D721Med (cell line): Measurements from ENCODE around the gene ANKS1B.

Experiments
- DNase-seq: peaks from one replicate; pipeline ENCODE4 v3.0.0; 2011; ENCODE audit warnings: low spot score; ENCODE audit not compliant: insufficient read length
- FAIRE-seq: peaks from 2 replicates; lab custom pipeline; 2011; peaks lifted over from hg19 to GRCh38; lab: Jason Lieb, UNC
- TF ChIP-seq, protein P1 (sequence below): IDR thresholded peaks from 2 replicates; pipeline ENCODE4 v1.5.1; 2012; ENCODE audit warnings: mild to moderate bottlenecking, control low read depth; ENCODE audit not compliant: insufficient read depth; ENCODE audit errors: missing control alignments

Gene ANKS1B

DNA sequence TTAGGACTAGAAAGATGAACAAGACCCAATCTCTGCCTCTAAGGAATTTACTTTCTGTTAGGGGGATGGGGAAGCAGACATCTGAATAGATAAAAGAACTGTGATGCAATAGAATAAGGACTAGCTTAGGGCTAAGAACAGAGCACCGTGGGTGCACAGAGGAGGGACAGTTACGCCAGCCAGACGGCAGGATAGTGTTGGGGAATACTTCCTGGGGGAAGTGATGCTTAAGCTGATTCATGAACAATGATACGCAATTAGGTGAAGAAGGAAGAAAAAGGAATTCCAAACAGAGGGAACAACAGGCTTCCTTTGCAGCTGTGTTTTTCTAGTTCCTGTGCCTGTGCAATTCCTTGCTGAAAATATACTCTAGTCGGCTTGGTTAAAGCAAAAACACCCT is 838.6 kb downstream of the ANKS1B start:
- FAIRE-seq (no peak), DNase-seq (no peak)
- TF ChIP-seq, protein P1, sequence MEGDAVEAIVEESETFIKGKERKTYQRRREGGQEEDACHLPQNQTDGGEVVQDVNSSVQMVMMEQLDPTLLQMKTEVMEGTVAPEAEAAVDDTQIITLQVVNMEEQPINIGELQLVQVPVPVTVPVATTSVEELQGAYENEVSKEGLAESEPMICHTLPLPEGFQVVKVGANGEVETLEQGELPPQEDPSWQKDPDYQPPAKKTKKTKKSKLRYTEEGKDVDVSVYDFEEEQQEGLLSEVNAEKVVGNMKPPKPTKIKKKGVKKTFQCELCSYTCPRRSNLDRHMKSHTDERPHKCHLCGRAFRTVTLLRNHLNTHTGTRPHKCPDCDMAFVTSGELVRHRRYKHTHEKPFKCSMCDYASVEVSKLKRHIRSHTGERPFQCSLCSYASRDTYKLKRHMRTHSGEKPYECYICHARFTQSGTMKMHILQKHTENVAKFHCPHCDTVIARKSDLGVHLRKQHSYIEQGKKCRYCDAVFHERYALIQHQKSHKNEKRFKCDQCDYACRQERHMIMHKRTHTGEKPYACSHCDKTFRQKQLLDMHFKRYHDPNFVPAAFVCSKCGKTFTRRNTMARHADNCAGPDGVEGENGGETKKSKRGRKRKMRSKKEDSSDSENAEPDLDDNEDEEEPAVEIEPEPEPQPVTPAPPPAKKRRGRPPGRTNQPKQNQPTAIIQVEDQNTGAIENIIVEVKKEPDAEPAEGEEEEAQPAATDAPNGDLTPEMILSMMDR: no peak

DNA sequence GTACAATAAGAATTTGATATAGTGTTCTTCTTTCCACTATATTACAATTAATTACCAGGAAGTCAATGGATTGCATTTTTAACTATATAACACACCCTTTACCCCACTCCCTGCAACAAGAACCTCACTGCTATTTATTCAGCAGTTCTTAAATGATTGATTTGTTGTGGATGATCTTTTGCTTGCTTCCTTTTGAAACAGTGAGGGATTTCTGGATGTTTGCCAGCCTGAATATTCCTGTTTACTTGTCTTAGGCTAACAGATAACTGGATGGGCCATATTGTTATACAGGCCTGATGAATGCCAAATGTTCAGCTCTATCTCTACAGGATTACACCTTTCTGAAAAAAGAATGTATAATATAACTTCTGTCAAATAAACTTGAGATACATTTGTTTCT is 842.1 kb downstream of the ANKS1B start:
- DNase-seq: no peak
- TF ChIP-seq, protein P1: no peak
- no peak for FAIRE-seq

DNA sequence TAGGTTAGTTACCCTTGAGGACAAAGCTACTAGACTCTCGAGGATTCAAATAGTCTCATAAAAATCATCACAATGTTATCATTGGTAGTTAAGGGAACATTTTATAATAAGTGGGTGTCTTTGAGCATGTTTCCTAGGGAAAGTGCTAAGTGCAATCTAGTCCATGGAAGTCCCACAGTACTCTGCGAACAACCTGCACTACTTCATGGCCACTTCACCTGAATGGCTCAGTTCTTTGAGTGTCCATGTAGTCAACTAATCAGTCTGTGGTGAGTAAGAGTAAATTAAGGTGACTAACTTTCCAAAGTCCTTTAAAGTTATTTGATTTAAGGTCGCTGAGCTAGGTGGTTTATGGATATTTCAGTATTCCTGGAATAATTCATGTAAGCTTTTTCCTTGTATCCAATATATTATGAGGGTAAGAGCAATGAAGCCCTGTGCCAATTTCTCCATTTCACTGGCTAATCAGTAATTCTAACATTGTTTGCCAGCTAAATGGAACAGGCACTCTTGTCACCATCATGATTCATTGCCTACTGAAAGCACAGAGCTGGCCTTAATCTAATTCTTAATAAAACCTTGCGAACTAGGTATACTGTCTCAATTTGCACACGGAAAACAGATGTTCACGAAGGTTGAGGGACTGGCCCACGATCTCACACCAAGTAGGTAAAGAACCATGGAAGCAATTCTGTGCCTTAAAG is 844.6 kb downstream of the ANKS1B start:
- TF ChIP-seq, protein P1: no peak
- DNase-seq (no peak), FAIRE-seq (no peak)

DNA sequence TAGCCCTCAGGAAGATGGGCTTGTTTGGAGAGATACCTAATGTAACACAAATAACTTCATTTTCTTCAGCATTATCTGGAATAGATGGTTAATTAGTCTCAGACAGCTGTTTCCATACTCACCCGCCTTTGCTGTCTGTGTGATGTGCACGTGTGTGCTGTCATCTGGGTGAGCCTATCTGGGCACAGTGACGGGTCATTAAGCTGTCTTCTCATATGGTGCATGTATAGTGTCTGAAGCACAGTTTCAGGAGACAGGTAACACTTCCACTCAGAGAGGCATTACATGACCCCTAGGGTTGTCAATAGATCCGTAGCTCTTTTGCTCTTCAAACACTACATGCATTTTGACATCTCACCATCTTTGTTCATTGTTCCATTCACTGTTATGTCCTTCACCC is 846.3 kb downstream of the ANKS1B start:
- DNase-seq (no peak), FAIRE-seq (no peak)
- TF ChIP-seq, protein P1: no peak

DNA sequence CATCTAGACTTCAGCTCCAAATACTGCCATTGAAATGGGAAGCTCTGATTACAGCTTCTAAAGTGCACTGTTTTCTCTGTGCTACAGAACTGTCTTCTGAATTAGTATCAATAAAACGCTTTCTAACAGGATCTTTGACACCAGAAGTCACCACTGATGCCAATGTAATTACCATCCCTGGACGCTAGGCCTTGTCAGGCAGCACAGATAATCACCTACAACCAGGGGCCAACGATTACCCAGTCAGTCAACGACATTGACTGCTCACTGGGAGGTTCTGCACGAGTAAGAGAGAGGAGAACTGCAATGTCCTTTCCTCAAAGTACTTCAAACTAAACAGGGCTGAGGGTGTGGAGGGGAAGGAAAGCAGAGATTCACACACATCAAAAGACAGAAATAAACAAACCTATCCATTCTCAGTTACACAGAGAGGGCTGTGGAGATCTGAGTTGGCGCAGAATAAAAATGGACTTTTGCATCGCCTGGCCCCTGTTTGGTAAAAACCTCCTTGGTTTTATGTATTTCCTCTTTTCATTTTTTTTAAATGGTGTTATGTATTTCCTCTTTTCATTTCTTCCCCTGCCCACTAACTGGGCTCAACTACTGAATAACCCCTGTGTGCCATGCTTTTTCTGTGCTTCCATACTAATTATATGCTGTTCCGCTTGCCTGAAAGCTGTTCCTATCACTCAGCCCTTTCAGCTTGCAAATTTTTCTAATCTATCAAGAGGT is 847.4 kb downstream of the ANKS1B start:
- FAIRE-seq: no peak
- TF ChIP-seq, protein P1: no peak
- DNase-seq: no peak

DNA sequence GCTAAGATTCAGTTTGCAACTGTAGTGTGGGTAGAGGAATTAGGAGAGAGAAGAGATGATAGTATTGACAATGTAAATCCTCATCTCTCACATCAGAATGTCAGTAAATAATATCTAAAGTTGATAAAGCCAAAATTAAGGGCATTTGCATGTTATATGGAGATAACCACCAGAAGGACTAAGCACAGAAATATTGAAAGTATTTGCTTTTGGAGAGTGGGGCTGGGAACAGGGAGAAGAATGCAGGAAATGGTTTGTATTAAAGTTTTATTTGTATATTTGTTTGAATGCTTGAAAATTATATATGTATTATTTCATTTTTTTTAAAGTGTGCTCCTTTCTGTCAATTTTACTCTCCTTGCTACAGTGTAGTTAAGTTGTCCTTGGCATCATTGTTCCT is 848.2 kb downstream of the ANKS1B start:
- FAIRE-seq: no peak

More for the DNA sequence above, 848.2 kb downstream of the ANKS1B start:
- no peak for DNase-seq
- TF ChIP-seq, protein P1: no peak
